ENCODE results near the gene KCNMB2. TPM values are rescaled to one million over a fixed set of nuclear protein-coding genes. Genes with fewer than 3 reads are reported as not detected.

The KCNMB2 gene
- polyA plus RNA-seq, 1 donor (not counting 4 experiments of a cell fraction or from before 2014, with no cell fraction given) = not detected

DNA sequence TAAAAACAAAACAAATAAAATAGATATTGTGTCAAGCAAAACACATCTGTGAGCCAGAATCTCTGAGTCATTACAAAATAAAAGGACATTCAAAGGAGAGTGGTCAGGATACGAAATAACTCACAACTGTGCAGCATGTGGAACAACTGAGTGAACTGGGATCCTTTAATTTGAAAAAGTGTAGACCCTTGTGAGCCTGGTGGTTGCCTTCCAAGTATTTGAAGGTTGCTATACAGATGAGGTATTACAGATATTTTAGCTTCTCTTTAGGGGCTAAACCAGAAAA lies 26.7 kb downstream of the KCNMB2 start:
- H4K20me1 ChIP-seq (ENCODE audit: control insufficient read depth, extremely low read depth, insufficient read depth, low read length) = no peaks in the 10 kb centered on the region
- H3K9me3 ChIP-seq (ENCODE audit: control insufficient read depth, low read depth, low read length) = no peaks in the 10 kb centered on the region
- TF ChIP-seq EZH2 (IDR thresholded peaks at IDR 0.05; ENCODE audit: low read length) = no peak
- TF ChIP-seq, protein P1, sequence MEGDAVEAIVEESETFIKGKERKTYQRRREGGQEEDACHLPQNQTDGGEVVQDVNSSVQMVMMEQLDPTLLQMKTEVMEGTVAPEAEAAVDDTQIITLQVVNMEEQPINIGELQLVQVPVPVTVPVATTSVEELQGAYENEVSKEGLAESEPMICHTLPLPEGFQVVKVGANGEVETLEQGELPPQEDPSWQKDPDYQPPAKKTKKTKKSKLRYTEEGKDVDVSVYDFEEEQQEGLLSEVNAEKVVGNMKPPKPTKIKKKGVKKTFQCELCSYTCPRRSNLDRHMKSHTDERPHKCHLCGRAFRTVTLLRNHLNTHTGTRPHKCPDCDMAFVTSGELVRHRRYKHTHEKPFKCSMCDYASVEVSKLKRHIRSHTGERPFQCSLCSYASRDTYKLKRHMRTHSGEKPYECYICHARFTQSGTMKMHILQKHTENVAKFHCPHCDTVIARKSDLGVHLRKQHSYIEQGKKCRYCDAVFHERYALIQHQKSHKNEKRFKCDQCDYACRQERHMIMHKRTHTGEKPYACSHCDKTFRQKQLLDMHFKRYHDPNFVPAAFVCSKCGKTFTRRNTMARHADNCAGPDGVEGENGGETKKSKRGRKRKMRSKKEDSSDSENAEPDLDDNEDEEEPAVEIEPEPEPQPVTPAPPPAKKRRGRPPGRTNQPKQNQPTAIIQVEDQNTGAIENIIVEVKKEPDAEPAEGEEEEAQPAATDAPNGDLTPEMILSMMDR (optimal IDR thresholded peaks at IDR 0.05 in 1 of 3, IDR thresholded peaks at IDR 0.05 in 1 of 3, conservative IDR thresholded peaks at IDR 0.05 in 1 of 3; ENCODE audit: extremely low read depth in 1 of 3, insufficient read depth in 2 of 3, low read length in 3 of 3) = no peak
- no peak overlapping the region for H3K4me2 ChIP-seq (ENCODE audit: control insufficient read depth, extremely low read depth, insufficient read depth, low read depth, low read length)
- H3K79me2 ChIP-seq (ENCODE audit: control insufficient read depth, insufficient read depth, low read length) = no peaks in the 10 kb centered on the region
- H3K4me1 ChIP-seq (ENCODE audit: control insufficient read depth, extremely low read depth, insufficient read depth, low read length) = no peaks in the 10 kb centered on the region
- FAIRE-seq (no peak), DNase-seq (ENCODE audit: low read depth, low spot score) (no peak)
- H3K4me3 ChIP-seq (ENCODE audit: control insufficient read depth in 2 of 3, extremely low read depth in 1 of 3, insufficient read depth in 2 of 3, low read depth in 1 of 3, low read length in 3 of 3) = no peak overlapping the region
- H3K9me1 ChIP-seq (ENCODE audit: control insufficient read depth, extremely low read depth, insufficient read depth, low read length) = no peaks in the 10 kb centered on the region
- no peak overlapping the region for H3K27ac ChIP-seq (ENCODE audit: control insufficient read depth, insufficient read depth, low read length)
- no peaks in the 10 kb centered on the region for H3K36me3 ChIP-seq (ENCODE audit: control insufficient read depth in 2 of 2, extremely low read depth in 1 of 2, insufficient read depth in 2 of 2, low read length in 2 of 2)
- H2AFZ ChIP-seq (ENCODE audit: control insufficient read depth, low read length) = no peak overlapping the region
- no peaks in the 10 kb centered on the region for H3K27me3 ChIP-seq (ENCODE audit: control insufficient read depth, extremely low read depth, insufficient read depth, low read length)
- H3K9ac ChIP-seq (ENCODE audit: control insufficient read depth, extremely low read depth, insufficient read depth, low read length) = no peak overlapping the region
- dilution Hi-C loops (cut with MboI; ENCODE audit: extremely low pct_ligation_motif_present, low sequenced_read_pairs) = no loop called here

DNA sequence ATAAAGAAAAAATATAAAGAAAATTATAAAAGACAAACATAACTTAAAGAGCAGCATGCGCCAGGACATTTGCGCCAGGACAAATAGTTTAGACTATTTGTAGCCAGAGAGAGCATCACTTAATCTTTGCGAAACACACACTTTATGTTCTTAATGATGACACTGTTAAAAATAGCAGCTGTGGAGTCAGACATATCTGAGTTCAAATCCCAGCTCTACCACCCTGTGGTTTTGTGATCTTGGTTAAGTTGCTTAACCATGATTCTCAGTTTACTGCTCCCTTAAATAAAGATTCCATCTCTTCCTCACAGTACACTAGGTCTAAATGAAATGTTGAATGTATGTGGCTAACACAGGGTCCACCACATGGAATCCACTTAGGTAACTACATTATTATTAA lies 31.4 kb downstream of the KCNMB2 start:
- Histone ChIP-seq H3K9ac (ENCODE audit: control insufficient read depth, extremely low read depth, insufficient read depth, low read length) (no peak overlapping the region), H3K4me3 (ENCODE audit: control insufficient read depth in 2 of 3, extremely low read depth in 1 of 3, insufficient read depth in 2 of 3, low read depth in 1 of 3, low read length in 3 of 3) (no peak overlapping the region), H3K27ac (ENCODE audit: control insufficient read depth, insufficient read depth, low read length) (no peak overlapping the region), H3K36me3 (ENCODE audit: control insufficient read depth in 2 of 2, extremely low read depth in 1 of 2, insufficient read depth in 2 of 2, low read length in 2 of 2) (no peaks in the 10 kb centered on the region), H3K79me2 (ENCODE audit: control insufficient read depth, insufficient read depth, low read length) (no peaks in the 10 kb centered on the region), H3K9me1 (ENCODE audit: control insufficient read depth, extremely low read depth, insufficient read depth, low read length) (no peaks in the 10 kb centered on the region), H3K27me3 (ENCODE audit: control insufficient read depth, extremely low read depth, insufficient read depth, low read length) (no peaks in the 10 kb centered on the region), H4K20me1 (ENCODE audit: control insufficient read depth, extremely low read depth, insufficient read depth, low read length) (no peaks in the 10 kb centered on the region), H2AFZ (ENCODE audit: control insufficient read depth, low read length) (no peak overlapping the region), H3K9me3 (ENCODE audit: control insufficient read depth, low read depth, low read length) (no peaks in the 10 kb centered on the region), H3K4me2 (ENCODE audit: control insufficient read depth, extremely low read depth, insufficient read depth, low read depth, low read length) (no peak overlapping the region), H3K4me1 (ENCODE audit: control insufficient read depth, extremely low read depth, insufficient read depth, low read length) (no peaks in the 10 kb centered on the region)
- DNase-seq (ENCODE audit: low read depth, low spot score) = no peak
- no peak for TF ChIP-seq EZH2 (IDR thresholded peaks at IDR 0.05; ENCODE audit: low read length)
- TF ChIP-seq, protein P1 (optimal IDR thresholded peaks at IDR 0.05 in 1 of 3, IDR thresholded peaks at IDR 0.05 in 1 of 3, conservative IDR thresholded peaks at IDR 0.05 in 1 of 3; ENCODE audit: extremely low read depth in 1 of 3, insufficient read depth in 2 of 3, low read length in 3 of 3) = no peak
- FAIRE-seq = no peak
- dilution Hi-C loops (cut with MboI; ENCODE audit: extremely low pct_ligation_motif_present, low sequenced_read_pairs) = no loop called here

All from keratinocyte (primary cell).